ENCODE data around the gene TMEM72. TPM values are rescaled to one million over a fixed set of nuclear protein-coding genes. Genes with fewer than 3 reads are reported as not detected.

The TMEM72 gene
- total RNA-seq, 1 experiment from 2014 or later, result not detected

- no TSS peak for BruUV-seq (replicated peaks)
- Histone ChIP-seq H3K9me2 (ENCODE audit: insufficient read depth) (no peaks in the 10 kb centered on the region), H3K4me2 (no peak overlapping the region), H3K4me1 (replicated peaks; ENCODE audit: insufficient read depth) (no peaks in the 10 kb centered on the region), H3K79me2 (ENCODE audit: low read depth) (no peaks in the 10 kb centered on the region), H3K27me3 (ENCODE audit: insufficient read depth, low read depth) (peaks cover 10% of the 10 kb centered on the region), H2AFZ (no peak overlapping the region), H3F3A (ENCODE audit: insufficient read depth, low read depth) (no peaks in the 10 kb centered on the region), H3K36me3 (ENCODE audit: low read depth) (no peaks in the 10 kb centered on the region), H3K9me3 (ENCODE audit: insufficient read depth, low read depth) (no peaks in the 10 kb centered on the region), H4K20me1 (ENCODE audit: insufficient read depth) (no peaks in the 10 kb centered on the region), H3K4me3 (no peak overlapping the region), H3K27ac (no peak overlapping the region)
- ChIA-PET CTCF (no interaction called here), POLR2A (ENCODE audit: unreplicated experiment) (no interaction called here)
- no peak for TF ChIP-seq EZH2 (IDR thresholded peaks at IDR 0.05; ENCODE audit: low read depth)
- no peak for TF ChIP-seq CTCF (conservative IDR thresholded peaks at IDR 0.05)
- intact Hi-C loops (cut with micrococcal nuclease; ENCODE audit: unreplicated experiment), result no loop called here
- DNase-seq, result no peak
Measured at GRCh38 chr10:44891721-44892120, 19.4 kb upstream of the TMEM72 start.

- H4K20me1 ChIP-seq (ENCODE audit: insufficient read depth), result no peaks in the 10 kb centered on the region
- H3K27me3 ChIP-seq (ENCODE audit: insufficient read depth, low read depth), result peaks cover 10% of the 10 kb centered on the region
- ChIA-PET CTCF (no interaction called here), POLR2A (ENCODE audit: unreplicated experiment) (no interaction called here)
- H3K36me3 ChIP-seq (ENCODE audit: low read depth), result no peaks in the 10 kb centered on the region
- H3K4me3 ChIP-seq, result no peak overlapping the region
- no peak overlapping the region for H2AFZ ChIP-seq
- no TSS peak for BruUV-seq (replicated peaks)
- no peaks in the 10 kb centered on the region for H3K9me2 ChIP-seq (ENCODE audit: insufficient read depth)
- H3K4me2 ChIP-seq, result no peak overlapping the region
- no peak overlapping the region for H3K27ac ChIP-seq
- TF ChIP-seq EZH2 (IDR thresholded peaks at IDR 0.05; ENCODE audit: low read depth) (no peak), CTCF (conservative IDR thresholded peaks at IDR 0.05) (no peak)
- no peaks in the 10 kb centered on the region for H3F3A ChIP-seq (ENCODE audit: insufficient read depth, low read depth)
- DNase-seq, result peak in 1 of 2 experiments; percentile 20
- H3K4me1 ChIP-seq (replicated peaks; ENCODE audit: insufficient read depth), result no peaks in the 10 kb centered on the region
- no peaks in the 10 kb centered on the region for H3K79me2 ChIP-seq (ENCODE audit: low read depth)
- intact Hi-C loops (cut with micrococcal nuclease; ENCODE audit: unreplicated experiment), result no loop called here
- H3K9me3 ChIP-seq (ENCODE audit: insufficient read depth, low read depth), result no peaks in the 10 kb centered on the region
Measured at GRCh38 chr10:44893604-44894468, 17.3 kb upstream of the TMEM72 start.

- Histone ChIP-seq H3K36me3 (ENCODE audit: low read depth) (no peaks in the 10 kb centered on the region), H3K27me3 (ENCODE audit: insufficient read depth, low read depth) (peaks cover 10% of the 10 kb centered on the region), H3K79me2 (ENCODE audit: low read depth) (no peaks in the 10 kb centered on the region), H3K9me3 (ENCODE audit: insufficient read depth, low read depth) (no peaks in the 10 kb centered on the region), H3F3A (ENCODE audit: insufficient read depth, low read depth) (no peaks in the 10 kb centered on the region), H2AFZ (no peak overlapping the region), H4K20me1 (ENCODE audit: insufficient read depth) (no peaks in the 10 kb centered on the region), H3K4me3 (no peak overlapping the region), H3K9me2 (ENCODE audit: insufficient read depth) (no peaks in the 10 kb centered on the region), H3K27ac (no peak overlapping the region), H3K4me2 (no peak overlapping the region), H3K4me1 (replicated peaks; ENCODE audit: insufficient read depth) (no peaks in the 10 kb centered on the region)
- intact Hi-C loops (cut with micrococcal nuclease; ENCODE audit: unreplicated experiment), result no loop called here
- no peak for TF ChIP-seq EZH2 (IDR thresholded peaks at IDR 0.05; ENCODE audit: low read depth)
- no peak for TF ChIP-seq CTCF (conservative IDR thresholded peaks at IDR 0.05)
- DNase-seq, result no peak
- ChIA-PET CTCF (no interaction called here), POLR2A (ENCODE audit: unreplicated experiment) (no interaction called here)
- no TSS peak for BruUV-seq (replicated peaks)
Measured at GRCh38 chr10:44894691-44895090, 16.4 kb upstream of the TMEM72 start.
